IMR-90 (cell line): Measurements from ENCODE around the gene TMEM30A. TPM values are rescaled to one million over a fixed set of nuclear protein-coding genes. Genes with fewer than 3 reads are reported as not detected.

Experiments used
- ATAC-seq: fragments of 200-7000 bp; cut with Tn5 transposase; 2 replicates; pipeline ENCODE4 v1.9.1; 2020; ENCODE audit warnings: low read depth, mild to moderate bottlenecking, moderate library complexity
- BruUV-seq: library from RNA; stranded (reverse); fragments of 400-500 nt; replicated peaks from 2 replicates; lab custom pipeline; 2021; lab: Mats Ljungman, UMichigan
- CTCF ChIA-PET: fragments of 300-600 bp; formaldehyde crosslinking; extraction: SDS; loops from one replicate; lab custom pipeline; 2021; ENCODE audit warnings: antibody characterized with exemption; lab: Yijun Ruan, JAX
- POLR2A ChIA-PET: fragments of 300-600 bp; sonication (Branson Sonifier 250); formaldehyde crosslinking; loops from one replicate; lab custom pipeline; 2022; ENCODE audit warnings: antibody characterized with exemption; ENCODE audit not compliant: unreplicated experiment; lab: Charles Lee
- DNase-seq: peaks from one replicate; pipeline ENCODE4 v3.0.0; 2013
- H2AFZ ChIP-seq: replicated peaks from 2 replicates; pipeline ENCODE3; 2013; ENCODE audit warnings: low read length, mild to moderate bottlenecking; ENCODE audit not compliant: poor library complexity
- H2AK5ac ChIP-seq: 2 replicates; pipeline ENCODE4 v1.6.1; 2013; ENCODE audit warnings: low read depth, low read length, inconsistent platforms
- H2AK9ac ChIP-seq: replicated peaks from 2 replicates; pipeline ENCODE3; 2013; ENCODE audit warnings: mild to moderate bottlenecking, low read depth, low read length, moderate library complexity; ENCODE audit not compliant: poor library complexity
- H2BK120ac ChIP-seq: 2 replicates; pipeline ENCODE4 v1.6.1; 2013; ENCODE audit warnings: low read depth, low read length, inconsistent platforms
- H2BK15ac ChIP-seq: 3 replicates; pipeline ENCODE4 v1.6.1; 2013; ENCODE audit warnings: low read depth, low read length, inconsistent platforms
- H2BK20ac ChIP-seq: 2 replicates; pipeline ENCODE4 v1.6.1; 2013; ENCODE audit warnings: low read depth, mild to moderate bottlenecking, inconsistent platforms, low read length, moderate library complexity
- H2BK5ac ChIP-seq: 2 replicates; pipeline ENCODE4 v1.6.1; 2013; ENCODE audit warnings: mild to moderate bottlenecking, low read depth, low read length, inconsistent platforms; ENCODE audit not compliant: poor library complexity, severe bottlenecking
- H3K14ac ChIP-seq: replicated peaks from 2 replicates; pipeline ENCODE4 v1.6.1; 2013; ENCODE audit warnings: low read depth, low read length, inconsistent platforms
- H3K18ac ChIP-seq: 2 replicates; pipeline ENCODE4 v1.6.1; 2013; ENCODE audit warnings: low read depth, low read length, control low read depth
- H3K23ac ChIP-seq: 2 replicates; pipeline ENCODE4 v1.6.1; 2013; ENCODE audit warnings: low read depth, low read length, inconsistent platforms
- H3K27ac ChIP-seq: 2 replicates; pipeline ENCODE4 v1.5.1; 2013; ENCODE audit warnings: mild to moderate bottlenecking, control low read depth, low read length; ENCODE audit not compliant: insufficient read depth
- H3K27me3 ChIP-seq: 2 replicates; pipeline ENCODE4 v1.6.1; 2013; ENCODE audit warnings: low read length; ENCODE audit not compliant: control insufficient read depth, insufficient read depth
- H3K36me3 ChIP-seq: 2 replicates; pipeline ENCODE4 v1.6.1; 2013; ENCODE audit warnings: low read length, mixed read lengths; ENCODE audit not compliant: control insufficient read depth, insufficient read depth
- H3K4ac ChIP-seq: 2 replicates; pipeline ENCODE4 v1.6.1; 2013; ENCODE audit warnings: low read depth, low read length, inconsistent platforms
- H3K4me1 ChIP-seq: 2 replicates; pipeline ENCODE4 v1.6.1; 2013; ENCODE audit warnings: low read length, mixed read lengths; ENCODE audit not compliant: control insufficient read depth, insufficient read depth
- H3K4me2 ChIP-seq: 2 replicates; pipeline ENCODE4 v1.6.1; 2013; ENCODE audit warnings: low read depth, mild to moderate bottlenecking, control low read depth, low read length, moderate library complexity
- H3K4me3 ChIP-seq: 2 replicates; pipeline ENCODE4 v1.5.1; 2013; ENCODE audit warnings: low read depth, mild to moderate bottlenecking, control low read depth, low read length, moderate library complexity; ENCODE audit not compliant: insufficient read depth
- H3K56ac ChIP-seq: 2 replicates; pipeline ENCODE4 v1.6.1; 2013; ENCODE audit warnings: low read length, inconsistent platforms; ENCODE audit not compliant: insufficient read depth; ENCODE audit errors: extremely low read depth
- H3K79me1 ChIP-seq, 2 experiments: 2 replicates each; pipeline ENCODE4 v1.6.1; 2013; ENCODE audit warnings: low read length in 2 of 2, inconsistent platforms in 1 of 2, low read depth in 1 of 2
- H3K9ac ChIP-seq: 2 replicates; pipeline ENCODE4 v1.6.1; 2013; ENCODE audit warnings: low read depth, low read length, control low read depth
- H3K9me1 ChIP-seq: 2 replicates; pipeline ENCODE4 v1.6.1; 2013; ENCODE audit warnings: low read length, inconsistent platforms; ENCODE audit not compliant: insufficient read depth
- H3K9me3 ChIP-seq: 2 replicates; pipeline ENCODE4 v1.6.1; 2013; ENCODE audit warnings: low read length; ENCODE audit not compliant: control insufficient read depth, insufficient read depth
- H4K20me1 ChIP-seq: 2 replicates; pipeline ENCODE4 v1.6.1; 2013; ENCODE audit warnings: low read length, inconsistent platforms; ENCODE audit not compliant: insufficient read depth
- H4K5ac ChIP-seq: 2 replicates; pipeline ENCODE4 v1.6.1; 2013; ENCODE audit warnings: mild to moderate bottlenecking, low read depth, low read length, control low read depth
- H4K8ac ChIP-seq, 2 experiments: 2 replicates each; pipeline ENCODE4 v1.6.1; 2013; ENCODE audit warnings: low read depth in 2 of 2, low read length in 2 of 2, control low read depth in 1 of 2, inconsistent platforms in 1 of 2
- H4K91ac ChIP-seq: 2 replicates; pipeline ENCODE4 v1.6.1; 2013; ENCODE audit warnings: low read depth, low read length, inconsistent platforms; ENCODE audit not compliant: insufficient read depth
- BHLHE40 ChIP-seq: fragments of 150-350 bp; IDR thresholded peaks from 2 replicates; pipeline ENCODE4 v1.6.1; 2016; ENCODE audit warnings: mild to moderate bottlenecking, low read depth, low read length
- CEBPB ChIP-seq: IDR thresholded peaks from 2 replicates; pipeline ENCODE4 v1.6.1; 2012; ENCODE audit warnings: low read depth, low read length, improper control_type of control experiment
- CHD1 ChIP-seq: IDR thresholded peaks from 2 replicates; pipeline ENCODE4 v1.6.1; 2012; ENCODE audit warnings: low read depth, low read length, improper control_type of control experiment
- FOS ChIP-seq: fragments of 150-350 bp; IDR thresholded peaks from 2 replicates; pipeline ENCODE4 v1.6.1; 2016; ENCODE audit warnings: low read depth, low read length
- MAFK ChIP-seq: IDR thresholded peaks from 2 replicates; pipeline ENCODE4 v1.6.1; 2012; ENCODE audit warnings: low read depth, low read length, improper control_type of control experiment
- MAZ ChIP-seq: IDR thresholded peaks from 2 replicates; pipeline ENCODE4 v1.6.1; 2012; ENCODE audit warnings: low read depth, mild to moderate bottlenecking, low read length, improper control_type of control experiment, moderate library complexity, borderline replicate concordance
- MXI1 ChIP-seq: IDR thresholded peaks from 2 replicates; pipeline ENCODE4 v1.6.1; 2012; ENCODE audit warnings: low read depth, mild to moderate bottlenecking, low read length, moderate library complexity, borderline replicate concordance
- NFE2L2 ChIP-seq: fragments of 150-350 bp; IDR thresholded peaks from 2 replicates; pipeline ENCODE4 v1.6.1; 2016; ENCODE audit warnings: low read depth, mild to moderate bottlenecking, low read length
- POLR2A ChIP-seq: IDR thresholded peaks from 2 replicates; pipeline ENCODE4 v1.6.1; 2012; ENCODE audit warnings: mild to moderate bottlenecking, low read depth, low read length
- RAD21 ChIP-seq: IDR thresholded peaks from 2 replicates; pipeline ENCODE4 v1.6.1; 2012; ENCODE audit warnings: low read length, improper control_type of control experiment
- RCOR1 ChIP-seq: IDR thresholded peaks from 2 replicates; pipeline ENCODE4 v1.6.1; 2012; ENCODE audit warnings: mild to moderate bottlenecking, low read length, improper control_type of control experiment; ENCODE audit not compliant: insufficient replicate concordance
- RFX5 ChIP-seq: IDR thresholded peaks from 2 replicates; pipeline ENCODE4 v1.8.0; 2012; ENCODE audit warnings: low read depth, mild to moderate bottlenecking, low read length, moderate library complexity
- SMC3 ChIP-seq: fragments of 150-350 bp; IDR thresholded peaks from 2 replicates; pipeline ENCODE4 v1.6.1; 2016; ENCODE audit warnings: low read depth, mild to moderate bottlenecking, antibody characterized with exemption, low read length, moderate library complexity
- WGBS, 2 experiments: methylation state at CpG; one replicate each; pipeline versions ENCODE4 v1.1.5 to v1.1.7; 2013; ENCODE audit warnings: missing lambda C conversion rate in 2 of 2; ENCODE audit not compliant: insufficient read length in 1 of 2; ENCODE audit errors: extremely low coverage in 2 of 2; 5-methylcytosine and 5-hydroxymethylcytosine counted together
- dilution Hi-C: fragments of 300-500 bp; cut with HindIII; formaldehyde crosslinking; loops from one replicate; pipeline ENCODE4 v1.14.3; 2018; ENCODE audit warnings: low sequenced_read_pairs; ENCODE audit not compliant: unreplicated experiment
- in situ Hi-C: fragments of 300-500 bp; cut with MboI; formaldehyde crosslinking; loops from 3 replicates; pipeline ENCODE4 v1.14.3; 2019; ENCODE audit warnings: low sequenced_read_pairs, inconsistent platforms, mixed read lengths
- intact Hi-C: fragments of 100-400 bp; cut with micrococcal nuclease; formaldehyde crosslinking; loops from 2 replicates; pipeline ENCODE4 v1.10.0; 2022
- polyA plus RNA-seq, 3 experiments: library from polyadenylated mRNA; depleted of rRNA; stranded (reverse); fragments of >200 nt; gene quantifications; 2 replicates each; pipeline ENCODE4 v1.2.3, GENCODE V29; 2012; ENCODE audit warnings: low replicate concordance in 1 of 3
- total RNA-seq: library from RNA; depleted of rRNA; stranded (reverse); fragments of >200 nt; gene quantifications from 2 replicates; pipeline ENCODE4 v1.2.3, GENCODE V29; 2012
- TF ChIP-seq, protein P1 (sequence below): conservative IDR thresholded peaks from 2 replicates; pipeline ENCODE4 v1.5.1; 2012; ENCODE audit warnings: mild to moderate bottlenecking, low read depth, low read length, improper control_type of control experiment
- TF ChIP-seq, protein P2 (sequence below): fragments of 150-350 bp; IDR thresholded peaks from 2 replicates; pipeline ENCODE4 v1.6.1; 2016; ENCODE audit warnings: low read depth, mild to moderate bottlenecking, low read length, moderate library complexity, borderline replicate concordance
- TF ChIP-seq, protein P3 (sequence below): fragments of 150-350 bp; IDR thresholded peaks from 2 replicates; pipeline ENCODE4 v1.6.1; 2017; ENCODE audit warnings: mild to moderate bottlenecking, antibody characterized with exemption, low read length, low read depth

TMEM30A gene
- total and polyA plus RNA-seq, 2 of the 4 experiments (the other 2 are of a cell fraction), result 48.5 to 111 TPM

DNA sequence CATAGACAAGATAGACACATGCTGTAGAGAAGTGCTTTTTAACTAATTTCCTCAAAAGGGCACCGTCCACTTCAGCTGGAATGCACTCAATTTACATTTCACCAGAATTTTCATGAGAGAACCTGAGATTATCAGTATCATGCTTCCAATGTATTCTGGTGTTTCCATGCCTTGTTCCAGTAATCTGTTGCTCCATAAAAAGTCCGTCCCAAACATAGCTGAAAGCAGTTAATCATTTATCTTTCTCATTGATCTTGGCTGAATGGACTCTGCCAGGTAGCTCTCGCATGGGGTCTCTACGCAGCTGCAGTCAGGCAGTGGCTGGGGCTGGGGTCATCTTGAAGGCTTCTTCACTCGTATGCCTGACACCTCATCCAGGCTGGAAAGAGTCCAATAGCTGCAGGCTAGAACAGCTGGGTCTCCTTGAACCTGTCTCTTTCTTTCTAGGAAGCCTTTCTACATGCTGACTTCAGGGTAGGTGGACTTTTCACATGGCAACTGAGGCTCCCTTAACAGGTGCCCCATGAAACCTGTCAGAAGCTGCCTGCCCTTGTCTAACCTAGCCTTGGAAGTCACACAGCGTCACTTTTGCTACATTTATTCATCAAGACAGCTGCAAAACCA lies 60.2 kb downstream of the TMEM30A start:
- Histone ChIP-seq H2BK15ac (no peak overlapping the region), H3K9me3 (no peaks in the 10 kb centered on the region), H3K23ac (no peak overlapping the region), H3K18ac (no peak overlapping the region), H3K4me1 (peaks cover 8% of the 10 kb centered on the region), H3K36me3 (no peaks in the 10 kb centered on the region), H2AFZ (peak overlapping the region; percentile 28), H3K9me1 (peaks cover 3% of the 10 kb centered on the region; the same call in 1 of the 2 replicates), H3K27me3 (no peaks in the 10 kb centered on the region), H3K14ac (0 out of 2 replicates have a peak overlapping the region, but pooled peaks have one; percentile 28), H4K5ac (no peak overlapping the region), H4K8ac (no peak overlapping the region), H2BK120ac (no peak overlapping the region), H3K9ac (no peak overlapping the region), H3K27ac (no peak overlapping the region), H4K91ac (no peak overlapping the region), H2BK20ac (no peak overlapping the region), H2AK5ac (no peak overlapping the region), H3K79me1 (no peaks in the 10 kb centered on the region), H3K4ac (no peak overlapping the region; the same call in 1 of the 2 replicates), H3K4me3 (no peak overlapping the region), H3K4me2 (no peak overlapping the region), H2AK9ac (no peak overlapping the region), H2BK5ac (no peak overlapping the region), H3K56ac (no peak overlapping the region), H4K20me1 (no peaks in the 10 kb centered on the region)
- no peak for DNase-seq
- TF ChIP-seq CHD1 (no peak), FOS (no peak), RCOR1 (no peak), MXI1 (no peak), MAFK (no peak), SMC3 (no peak), POLR2A (no peak), RAD21 (no peak), CEBPB (no peak), NFE2L2 (no peak), MAZ (no peak), RFX5 (no peak), BHLHE40 (no peak)
- TF ChIP-seq, protein P1, sequence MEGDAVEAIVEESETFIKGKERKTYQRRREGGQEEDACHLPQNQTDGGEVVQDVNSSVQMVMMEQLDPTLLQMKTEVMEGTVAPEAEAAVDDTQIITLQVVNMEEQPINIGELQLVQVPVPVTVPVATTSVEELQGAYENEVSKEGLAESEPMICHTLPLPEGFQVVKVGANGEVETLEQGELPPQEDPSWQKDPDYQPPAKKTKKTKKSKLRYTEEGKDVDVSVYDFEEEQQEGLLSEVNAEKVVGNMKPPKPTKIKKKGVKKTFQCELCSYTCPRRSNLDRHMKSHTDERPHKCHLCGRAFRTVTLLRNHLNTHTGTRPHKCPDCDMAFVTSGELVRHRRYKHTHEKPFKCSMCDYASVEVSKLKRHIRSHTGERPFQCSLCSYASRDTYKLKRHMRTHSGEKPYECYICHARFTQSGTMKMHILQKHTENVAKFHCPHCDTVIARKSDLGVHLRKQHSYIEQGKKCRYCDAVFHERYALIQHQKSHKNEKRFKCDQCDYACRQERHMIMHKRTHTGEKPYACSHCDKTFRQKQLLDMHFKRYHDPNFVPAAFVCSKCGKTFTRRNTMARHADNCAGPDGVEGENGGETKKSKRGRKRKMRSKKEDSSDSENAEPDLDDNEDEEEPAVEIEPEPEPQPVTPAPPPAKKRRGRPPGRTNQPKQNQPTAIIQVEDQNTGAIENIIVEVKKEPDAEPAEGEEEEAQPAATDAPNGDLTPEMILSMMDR, result no peak
- TF ChIP-seq, protein P2, sequence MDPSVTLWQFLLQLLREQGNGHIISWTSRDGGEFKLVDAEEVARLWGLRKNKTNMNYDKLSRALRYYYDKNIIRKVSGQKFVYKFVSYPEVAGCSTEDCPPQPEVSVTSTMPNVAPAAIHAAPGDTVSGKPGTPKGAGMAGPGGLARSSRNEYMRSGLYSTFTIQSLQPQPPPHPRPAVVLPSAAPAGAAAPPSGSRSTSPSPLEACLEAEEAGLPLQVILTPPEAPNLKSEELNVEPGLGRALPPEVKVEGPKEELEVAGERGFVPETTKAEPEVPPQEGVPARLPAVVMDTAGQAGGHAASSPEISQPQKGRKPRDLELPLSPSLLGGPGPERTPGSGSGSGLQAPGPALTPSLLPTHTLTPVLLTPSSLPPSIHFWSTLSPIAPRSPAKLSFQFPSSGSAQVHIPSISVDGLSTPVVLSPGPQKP, result no peak
- TF ChIP-seq, protein P3, sequence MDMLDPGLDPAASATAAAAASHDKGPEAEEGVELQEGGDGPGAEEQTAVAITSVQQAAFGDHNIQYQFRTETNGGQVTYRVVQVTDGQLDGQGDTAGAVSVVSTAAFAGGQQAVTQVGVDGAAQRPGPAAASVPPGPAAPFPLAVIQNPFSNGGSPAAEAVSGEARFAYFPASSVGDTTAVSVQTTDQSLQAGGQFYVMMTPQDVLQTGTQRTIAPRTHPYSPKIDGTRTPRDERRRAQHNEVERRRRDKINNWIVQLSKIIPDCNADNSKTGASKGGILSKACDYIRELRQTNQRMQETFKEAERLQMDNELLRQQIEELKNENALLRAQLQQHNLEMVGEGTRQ, result no peak
- POLR2A ChIA-PET, result no interaction called here
- WGBS, 2 experiments, result no CpG with 5 or more reads among the region's 6 CpGs
- CTCF ChIA-PET, result no interaction called here
- ATAC-seq, result no peak
- dilution Hi-C loops, result no loop called here
- in situ Hi-C loops, result no loop called here
- BruUV-seq, result no TSS peak
- intact Hi-C loops, result no loop called here
